IMR-90 (cell line): ENCODE results near the gene AHNAK2. TPM values are rescaled to one million over a fixed set of nuclear protein-coding genes. Genes with fewer than 3 reads are reported as not detected.

Source experiments
- ATAC-seq: fragments of 200-7000 bp; cut with Tn5 transposase; 2 replicates; pipeline ENCODE4 v1.9.1; 2020; ENCODE audit warnings: low read depth, mild to moderate bottlenecking, moderate library complexity
- BruUV-seq: library from RNA; stranded (reverse); fragments of 400-500 nt; replicated peaks from 2 replicates; lab custom pipeline; 2021; lab: Mats Ljungman, UMichigan
- CTCF ChIA-PET: fragments of 300-600 bp; formaldehyde crosslinking; extraction: SDS; loops from one replicate; lab custom pipeline; 2021; ENCODE audit warnings: antibody characterized with exemption; lab: Yijun Ruan, JAX
- POLR2A ChIA-PET: fragments of 300-600 bp; sonication (Branson Sonifier 250); formaldehyde crosslinking; loops from one replicate; lab custom pipeline; 2022; ENCODE audit warnings: antibody characterized with exemption; ENCODE audit not compliant: unreplicated experiment; lab: Charles Lee
- DNase-seq: peaks from one replicate; pipeline ENCODE4 v3.0.0; 2013
- H2AFZ ChIP-seq: replicated peaks from 2 replicates; pipeline ENCODE3; 2013; ENCODE audit warnings: low read length, mild to moderate bottlenecking; ENCODE audit not compliant: poor library complexity
- H2AK5ac ChIP-seq: 2 replicates; pipeline ENCODE4 v1.6.1; 2013; ENCODE audit warnings: low read depth, low read length, inconsistent platforms
- H2AK9ac ChIP-seq: replicated peaks from 2 replicates; pipeline ENCODE3; 2013; ENCODE audit warnings: mild to moderate bottlenecking, low read depth, low read length, moderate library complexity; ENCODE audit not compliant: poor library complexity
- H2BK120ac ChIP-seq: 2 replicates; pipeline ENCODE4 v1.6.1; 2013; ENCODE audit warnings: low read depth, low read length, inconsistent platforms
- H2BK15ac ChIP-seq: 3 replicates; pipeline ENCODE4 v1.6.1; 2013; ENCODE audit warnings: low read depth, low read length, inconsistent platforms
- H2BK20ac ChIP-seq: 2 replicates; pipeline ENCODE4 v1.6.1; 2013; ENCODE audit warnings: low read depth, mild to moderate bottlenecking, inconsistent platforms, low read length, moderate library complexity
- H2BK5ac ChIP-seq: 2 replicates; pipeline ENCODE4 v1.6.1; 2013; ENCODE audit warnings: mild to moderate bottlenecking, low read depth, low read length, inconsistent platforms; ENCODE audit not compliant: poor library complexity, severe bottlenecking
- H3K14ac ChIP-seq: replicated peaks from 2 replicates; pipeline ENCODE4 v1.6.1; 2013; ENCODE audit warnings: low read depth, low read length, inconsistent platforms
- H3K18ac ChIP-seq: 2 replicates; pipeline ENCODE4 v1.6.1; 2013; ENCODE audit warnings: low read depth, low read length, control low read depth
- H3K23ac ChIP-seq: 2 replicates; pipeline ENCODE4 v1.6.1; 2013; ENCODE audit warnings: low read depth, low read length, inconsistent platforms
- H3K27ac ChIP-seq: 2 replicates; pipeline ENCODE4 v1.5.1; 2013; ENCODE audit warnings: mild to moderate bottlenecking, control low read depth, low read length; ENCODE audit not compliant: insufficient read depth
- H3K27me3 ChIP-seq: 2 replicates; pipeline ENCODE4 v1.6.1; 2013; ENCODE audit warnings: low read length; ENCODE audit not compliant: control insufficient read depth, insufficient read depth
- H3K36me3 ChIP-seq: 2 replicates; pipeline ENCODE4 v1.6.1; 2013; ENCODE audit warnings: low read length, mixed read lengths; ENCODE audit not compliant: control insufficient read depth, insufficient read depth
- H3K4ac ChIP-seq: 2 replicates; pipeline ENCODE4 v1.6.1; 2013; ENCODE audit warnings: low read depth, low read length, inconsistent platforms
- H3K4me1 ChIP-seq: 2 replicates; pipeline ENCODE4 v1.6.1; 2013; ENCODE audit warnings: low read length, mixed read lengths; ENCODE audit not compliant: control insufficient read depth, insufficient read depth
- H3K4me2 ChIP-seq: 2 replicates; pipeline ENCODE4 v1.6.1; 2013; ENCODE audit warnings: low read depth, mild to moderate bottlenecking, control low read depth, low read length, moderate library complexity
- H3K4me3 ChIP-seq: 2 replicates; pipeline ENCODE4 v1.5.1; 2013; ENCODE audit warnings: low read depth, mild to moderate bottlenecking, control low read depth, low read length, moderate library complexity; ENCODE audit not compliant: insufficient read depth
- H3K56ac ChIP-seq: 2 replicates; pipeline ENCODE4 v1.6.1; 2013; ENCODE audit warnings: low read length, inconsistent platforms; ENCODE audit not compliant: insufficient read depth; ENCODE audit errors: extremely low read depth
- H3K79me1 ChIP-seq, 2 experiments: 2 replicates each; pipeline ENCODE4 v1.6.1; 2013; ENCODE audit warnings: low read length in 2 of 2, inconsistent platforms in 1 of 2, low read depth in 1 of 2
- H3K9ac ChIP-seq: 2 replicates; pipeline ENCODE4 v1.6.1; 2013; ENCODE audit warnings: low read depth, low read length, control low read depth
- H3K9me1 ChIP-seq: 2 replicates; pipeline ENCODE4 v1.6.1; 2013; ENCODE audit warnings: low read length, inconsistent platforms; ENCODE audit not compliant: insufficient read depth
- H3K9me3 ChIP-seq: 2 replicates; pipeline ENCODE4 v1.6.1; 2013; ENCODE audit warnings: low read length; ENCODE audit not compliant: control insufficient read depth, insufficient read depth
- H4K20me1 ChIP-seq: 2 replicates; pipeline ENCODE4 v1.6.1; 2013; ENCODE audit warnings: low read length, inconsistent platforms; ENCODE audit not compliant: insufficient read depth
- H4K5ac ChIP-seq: 2 replicates; pipeline ENCODE4 v1.6.1; 2013; ENCODE audit warnings: mild to moderate bottlenecking, low read depth, low read length, control low read depth
- H4K8ac ChIP-seq, 2 experiments: 2 replicates each; pipeline ENCODE4 v1.6.1; 2013; ENCODE audit warnings: low read depth in 2 of 2, low read length in 2 of 2, control low read depth in 1 of 2, inconsistent platforms in 1 of 2
- H4K91ac ChIP-seq: 2 replicates; pipeline ENCODE4 v1.6.1; 2013; ENCODE audit warnings: low read depth, low read length, inconsistent platforms; ENCODE audit not compliant: insufficient read depth
- BHLHE40 ChIP-seq: fragments of 150-350 bp; IDR thresholded peaks from 2 replicates; pipeline ENCODE4 v1.6.1; 2016; ENCODE audit warnings: mild to moderate bottlenecking, low read depth, low read length
- CEBPB ChIP-seq: IDR thresholded peaks from 2 replicates; pipeline ENCODE4 v1.6.1; 2012; ENCODE audit warnings: low read depth, low read length, improper control_type of control experiment
- FOS ChIP-seq: fragments of 150-350 bp; IDR thresholded peaks from 2 replicates; pipeline ENCODE4 v1.6.1; 2016; ENCODE audit warnings: low read depth, low read length
- MAZ ChIP-seq: IDR thresholded peaks from 2 replicates; pipeline ENCODE4 v1.6.1; 2012; ENCODE audit warnings: low read depth, mild to moderate bottlenecking, low read length, improper control_type of control experiment, moderate library complexity, borderline replicate concordance
- MXI1 ChIP-seq: IDR thresholded peaks from 2 replicates; pipeline ENCODE4 v1.6.1; 2012; ENCODE audit warnings: low read depth, mild to moderate bottlenecking, low read length, moderate library complexity, borderline replicate concordance
- NFE2L2 ChIP-seq: fragments of 150-350 bp; IDR thresholded peaks from 2 replicates; pipeline ENCODE4 v1.6.1; 2016; ENCODE audit warnings: low read depth, mild to moderate bottlenecking, low read length
- RCOR1 ChIP-seq: IDR thresholded peaks from 2 replicates; pipeline ENCODE4 v1.6.1; 2012; ENCODE audit warnings: mild to moderate bottlenecking, low read length, improper control_type of control experiment; ENCODE audit not compliant: insufficient replicate concordance
- RFX5 ChIP-seq: IDR thresholded peaks from 2 replicates; pipeline ENCODE4 v1.8.0; 2012; ENCODE audit warnings: low read depth, mild to moderate bottlenecking, low read length, moderate library complexity
- SMC3 ChIP-seq: fragments of 150-350 bp; IDR thresholded peaks from 2 replicates; pipeline ENCODE4 v1.6.1; 2016; ENCODE audit warnings: low read depth, mild to moderate bottlenecking, antibody characterized with exemption, low read length, moderate library complexity
- whole genome bisulfite sequencing, 2 experiments: methylation state at CpG; one replicate each; pipeline versions ENCODE4 v1.1.5 to v1.1.7; 2013; ENCODE audit warnings: missing lambda C conversion rate in 2 of 2; ENCODE audit not compliant: insufficient read length in 1 of 2; ENCODE audit errors: extremely low coverage in 2 of 2; 5-methylcytosine and 5-hydroxymethylcytosine counted together
- dilution Hi-C: fragments of 300-500 bp; cut with HindIII; formaldehyde crosslinking; loops from one replicate; pipeline ENCODE4 v1.14.3; 2018; ENCODE audit warnings: low sequenced_read_pairs; ENCODE audit not compliant: unreplicated experiment
- in situ Hi-C: fragments of 300-500 bp; cut with MboI; formaldehyde crosslinking; loops from 3 replicates; pipeline ENCODE4 v1.14.3; 2019; ENCODE audit warnings: low sequenced_read_pairs, inconsistent platforms, mixed read lengths
- intact Hi-C: fragments of 100-400 bp; cut with micrococcal nuclease; formaldehyde crosslinking; loops from 2 replicates; pipeline ENCODE4 v1.10.0; 2022
- polyA plus RNA-seq, 3 experiments: library from polyadenylated mRNA; depleted of rRNA; stranded (reverse); fragments of >200 nt; gene quantifications; 2 replicates each; pipeline ENCODE4 v1.2.3, GENCODE V29; 2012; ENCODE audit warnings: low replicate concordance in 1 of 3
- total RNA-seq: library from RNA; depleted of rRNA; stranded (reverse); fragments of >200 nt; gene quantifications from 2 replicates; pipeline ENCODE4 v1.2.3, GENCODE V29; 2012
- TF ChIP-seq, protein P1 (sequence below): fragments of 150-350 bp; IDR thresholded peaks from 2 replicates; pipeline ENCODE4 v1.6.1; 2017; ENCODE audit warnings: mild to moderate bottlenecking, antibody characterized with exemption, low read length, low read depth
- TF ChIP-seq, protein P2 (sequence below): fragments of 150-350 bp; IDR thresholded peaks from 2 replicates; pipeline ENCODE4 v1.6.1; 2016; ENCODE audit warnings: low read depth, mild to moderate bottlenecking, low read length, moderate library complexity, borderline replicate concordance
- TF ChIP-seq, protein P3 (sequence below): conservative IDR thresholded peaks from 2 replicates; pipeline ENCODE4 v1.5.1; 2012; ENCODE audit warnings: mild to moderate bottlenecking, low read depth, low read length, improper control_type of control experiment

AHNAK2 gene
- total and polyA plus RNA-seq, 2 of the 4 experiments (the other 2 are of a cell fraction) = 2.6 to 7.9 TPM

DNA sequence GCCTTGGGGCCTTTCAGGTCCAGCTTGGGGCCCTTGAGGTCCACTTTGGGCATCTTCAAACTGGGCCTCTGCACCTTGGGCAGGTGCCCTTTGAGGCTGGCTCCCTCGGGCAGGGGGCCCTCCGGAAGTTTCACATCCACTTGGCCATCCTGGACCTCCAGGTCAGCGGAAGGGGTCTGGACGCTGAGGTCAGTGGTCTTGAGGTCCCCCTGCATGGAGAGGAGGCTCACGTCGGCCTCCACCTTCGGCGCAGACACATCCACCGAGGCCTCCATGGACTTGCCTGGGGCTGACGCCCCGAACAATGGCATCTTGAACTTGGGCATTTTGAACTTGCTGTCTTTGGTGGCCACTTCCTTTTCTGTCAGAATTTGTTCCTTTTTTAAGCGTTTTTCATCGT, 25.1 kb downstream of the AHNAK2 start:
- Histone ChIP-seq H3K27me3 (no peaks in the 10 kb centered on the region), H2BK15ac (no peak overlapping the region), H3K9me1 (no peaks in the 10 kb centered on the region), H2BK20ac (no peak overlapping the region), H3K56ac (no peak overlapping the region), H3K79me1 (no peaks in the 10 kb centered on the region), H4K20me1 (no peaks in the 10 kb centered on the region), H2AK5ac (no peak overlapping the region), H2BK5ac (no peak overlapping the region), H3K18ac (no peak overlapping the region), H3K36me3 (peaks cover 2% of the 10 kb centered on the region; the same call in 1 of the 2 replicates), H4K5ac (no peak overlapping the region), H3K4me2 (no peak overlapping the region), H3K27ac (no peak overlapping the region), H4K8ac (no peak overlapping the region), H3K9me3 (no peaks in the 10 kb centered on the region), H2AK9ac (no peak overlapping the region), H4K91ac (no peak overlapping the region), H3K14ac (no peak overlapping the region), H2BK120ac (no peak overlapping the region), H3K23ac (no peak overlapping the region), H2AFZ (no peak overlapping the region), H3K4ac (no peak overlapping the region), H3K4me3 (no peak overlapping the region), H3K9ac (no peak overlapping the region), H3K4me1 (no peaks in the 10 kb centered on the region)
- ATAC-seq (no peak), DNase-seq (no peak)
- 76% methylated on average over 5 of the region's 13 CpGs; no CpG with 5 or more reads in 1 of the 2 experiments for WGBS, 2 experiments
- no TSS peak for BruUV-seq
- ChIA-PET POLR2A (no interaction called here), CTCF (no interaction called here)
- no peak for TF ChIP-seq SMC3
- TF ChIP-seq, protein P1, sequence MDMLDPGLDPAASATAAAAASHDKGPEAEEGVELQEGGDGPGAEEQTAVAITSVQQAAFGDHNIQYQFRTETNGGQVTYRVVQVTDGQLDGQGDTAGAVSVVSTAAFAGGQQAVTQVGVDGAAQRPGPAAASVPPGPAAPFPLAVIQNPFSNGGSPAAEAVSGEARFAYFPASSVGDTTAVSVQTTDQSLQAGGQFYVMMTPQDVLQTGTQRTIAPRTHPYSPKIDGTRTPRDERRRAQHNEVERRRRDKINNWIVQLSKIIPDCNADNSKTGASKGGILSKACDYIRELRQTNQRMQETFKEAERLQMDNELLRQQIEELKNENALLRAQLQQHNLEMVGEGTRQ = no peak
- TF ChIP-seq BHLHE40 = no peak
- TF ChIP-seq CEBPB = no peak
- no peak for TF ChIP-seq RCOR1
- TF ChIP-seq, protein P2, sequence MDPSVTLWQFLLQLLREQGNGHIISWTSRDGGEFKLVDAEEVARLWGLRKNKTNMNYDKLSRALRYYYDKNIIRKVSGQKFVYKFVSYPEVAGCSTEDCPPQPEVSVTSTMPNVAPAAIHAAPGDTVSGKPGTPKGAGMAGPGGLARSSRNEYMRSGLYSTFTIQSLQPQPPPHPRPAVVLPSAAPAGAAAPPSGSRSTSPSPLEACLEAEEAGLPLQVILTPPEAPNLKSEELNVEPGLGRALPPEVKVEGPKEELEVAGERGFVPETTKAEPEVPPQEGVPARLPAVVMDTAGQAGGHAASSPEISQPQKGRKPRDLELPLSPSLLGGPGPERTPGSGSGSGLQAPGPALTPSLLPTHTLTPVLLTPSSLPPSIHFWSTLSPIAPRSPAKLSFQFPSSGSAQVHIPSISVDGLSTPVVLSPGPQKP = no peak
- TF ChIP-seq, protein P3, sequence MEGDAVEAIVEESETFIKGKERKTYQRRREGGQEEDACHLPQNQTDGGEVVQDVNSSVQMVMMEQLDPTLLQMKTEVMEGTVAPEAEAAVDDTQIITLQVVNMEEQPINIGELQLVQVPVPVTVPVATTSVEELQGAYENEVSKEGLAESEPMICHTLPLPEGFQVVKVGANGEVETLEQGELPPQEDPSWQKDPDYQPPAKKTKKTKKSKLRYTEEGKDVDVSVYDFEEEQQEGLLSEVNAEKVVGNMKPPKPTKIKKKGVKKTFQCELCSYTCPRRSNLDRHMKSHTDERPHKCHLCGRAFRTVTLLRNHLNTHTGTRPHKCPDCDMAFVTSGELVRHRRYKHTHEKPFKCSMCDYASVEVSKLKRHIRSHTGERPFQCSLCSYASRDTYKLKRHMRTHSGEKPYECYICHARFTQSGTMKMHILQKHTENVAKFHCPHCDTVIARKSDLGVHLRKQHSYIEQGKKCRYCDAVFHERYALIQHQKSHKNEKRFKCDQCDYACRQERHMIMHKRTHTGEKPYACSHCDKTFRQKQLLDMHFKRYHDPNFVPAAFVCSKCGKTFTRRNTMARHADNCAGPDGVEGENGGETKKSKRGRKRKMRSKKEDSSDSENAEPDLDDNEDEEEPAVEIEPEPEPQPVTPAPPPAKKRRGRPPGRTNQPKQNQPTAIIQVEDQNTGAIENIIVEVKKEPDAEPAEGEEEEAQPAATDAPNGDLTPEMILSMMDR = no peak
- TF ChIP-seq NFE2L2 = no peak
- TF ChIP-seq MAZ = no peak
- no peak for TF ChIP-seq RFX5
- TF ChIP-seq FOS = no peak
- no peak for TF ChIP-seq MXI1
- dilution Hi-C loops = no loop called here
- in situ Hi-C loops = no loop called here
- intact Hi-C loops = no loop called here
